ENCODE measurements around the gene PIGT. TPM values are rescaled to one million over a fixed set of nuclear protein-coding genes. Genes with fewer than 3 reads are reported as not detected.

The PIGT gene
- polyA plus RNA-seq, 1 of the 3 experiments (the other 2 are of a cell fraction), result 144 TPM

DNA sequence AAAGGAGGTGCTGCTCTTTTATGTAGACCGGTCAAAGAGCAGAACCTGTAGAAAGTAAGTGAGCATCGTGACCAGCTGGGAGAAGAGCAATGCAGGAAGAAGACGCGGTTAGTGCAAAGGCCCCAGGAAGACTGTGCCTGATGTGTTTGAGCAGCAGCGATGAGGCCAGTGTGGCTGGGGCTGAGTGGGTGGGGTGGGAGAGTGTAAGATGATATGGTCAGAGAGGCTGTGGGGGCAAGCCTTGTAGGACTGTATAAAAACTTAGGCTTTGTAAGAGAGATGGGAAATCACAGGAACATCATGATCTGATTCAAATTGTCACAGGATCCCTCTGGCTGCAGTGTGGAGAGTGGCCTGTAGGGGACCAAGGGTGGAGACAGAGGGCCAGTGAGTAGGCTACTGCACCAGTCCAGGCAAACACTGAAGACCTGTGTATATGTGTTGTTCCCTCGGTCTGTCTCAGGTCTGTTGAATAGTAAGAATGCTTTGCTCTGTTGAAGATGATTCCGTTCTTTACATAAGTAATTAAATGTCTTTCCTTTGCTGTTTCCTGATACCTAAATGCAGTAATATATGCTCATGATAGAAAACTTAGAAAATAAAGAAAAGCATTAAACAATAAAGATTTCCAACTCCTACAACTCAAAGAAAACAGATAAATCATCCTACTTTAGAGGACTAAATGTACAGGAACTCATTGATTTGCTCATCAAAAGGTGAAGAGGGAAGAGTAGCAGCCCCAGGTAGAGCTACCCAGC, 30.0 kb downstream of the PIGT start:
- Histone ChIP-seq H3K27ac (ENCODE audit: low read depth in 2 of 2, low read length in 1 of 2) (no peak overlapping the region), H3K79me2 (ENCODE audit: insufficient read depth) (no peaks in the 10 kb centered on the region), H3F3A (replicated peaks; ENCODE audit: insufficient read depth) (no peaks in the 10 kb centered on the region), H3K9me3 (no peaks in the 10 kb centered on the region), H3K4me1 (ENCODE audit: control insufficient read depth in 1 of 2, insufficient read depth in 2 of 2, low read depth in 1 of 2, low read length in 1 of 2) (no peaks in the 10 kb centered on the region), H3K27me3 (ENCODE audit: insufficient read depth) (peaks cover 13% of the 10 kb centered on the region; the same call in 1 of the 2 replicates), H3K36me3 (replicated peaks in 1 of 2; ENCODE audit: control insufficient read depth in 1 of 2, insufficient read depth in 2 of 2, low read length in 1 of 2) (no peaks in the 10 kb centered on the region), H3K9ac (no peak overlapping the region), H2AFZ (ENCODE audit: low read depth) (no peak overlapping the region), H3K9me2 (no peaks in the 10 kb centered on the region), H3K4me3 (ENCODE audit: low read depth in 2 of 2, low read length in 1 of 2) (no peak overlapping the region), H3K4me2 (no peak overlapping the region), H4K20me1 (ENCODE audit: insufficient read depth) (no peaks in the 10 kb centered on the region)
- DNase-seq, result peak; percentile 53
- TF ChIP-seq FOXJ3 (CRISPR knock-in tag; IDR thresholded peaks at IDR 0.05) (no peak), CTCF (IDR thresholded peaks at IDR 0.05) (peak; percentile 52)
- WGBS (ENCODE audit: low lambda C conversion rate), result 38% methylated on average over 7 of the region's 7 CpGs
- ChIA-PET POLR2A (no interaction called here), CTCF (interaction anchor here (0.8 to 5.7 kb wide), 11 partner anchors 8 to 153 kb away, joined by 3 to 56 read pairs (median 4); partner anchors contain the start of gene SYS1)

GRCh38 chr20:45448270-45448669, 32.3 kb downstream of the PIGT start:
- CTCF ChIA-PET, result interaction anchor here (1.2 to 5.7 kb wide), 5 partner anchors 12 to 127 kb away, joined by 3 to 56 read pairs (median 5); partner anchors contain the start of gene SYS1
- Histone ChIP-seq H3K27me3 (ENCODE audit: insufficient read depth) (peaks cover 19% of the 10 kb centered on the region; the same call in 1 of the 2 replicates), H3K9ac (no peak overlapping the region), H3K4me2 (no peak overlapping the region), H3K27ac (ENCODE audit: low read depth in 2 of 2, low read length in 1 of 2) (no peak overlapping the region), H3K36me3 (replicated peaks in 1 of 2; ENCODE audit: control insufficient read depth in 1 of 2, insufficient read depth in 2 of 2, low read length in 1 of 2) (no peaks in the 10 kb centered on the region), H3K4me3 (ENCODE audit: low read depth in 2 of 2, low read length in 1 of 2) (no peak overlapping the region), H4K20me1 (ENCODE audit: insufficient read depth) (no peaks in the 10 kb centered on the region), H3K79me2 (ENCODE audit: insufficient read depth) (no peaks in the 10 kb centered on the region), H3K4me1 (ENCODE audit: control insufficient read depth in 1 of 2, insufficient read depth in 2 of 2, low read depth in 1 of 2, low read length in 1 of 2) (no peaks in the 10 kb centered on the region), H3F3A (replicated peaks; ENCODE audit: insufficient read depth) (no peaks in the 10 kb centered on the region), H3K9me3 (no peaks in the 10 kb centered on the region), H3K9me2 (no peaks in the 10 kb centered on the region), H2AFZ (ENCODE audit: low read depth) (no peak overlapping the region)
- WGBS (ENCODE audit: low lambda C conversion rate), result 35% methylated on average over 6 of the region's 6 CpGs
- POLR2A ChIA-PET, result no interaction called here
- no peak for TF ChIP-seq FOSL2 (IDR thresholded peaks at IDR 0.05; ENCODE audit: borderline replicate concordance, low read depth)
- TF ChIP-seq, protein P1, sequence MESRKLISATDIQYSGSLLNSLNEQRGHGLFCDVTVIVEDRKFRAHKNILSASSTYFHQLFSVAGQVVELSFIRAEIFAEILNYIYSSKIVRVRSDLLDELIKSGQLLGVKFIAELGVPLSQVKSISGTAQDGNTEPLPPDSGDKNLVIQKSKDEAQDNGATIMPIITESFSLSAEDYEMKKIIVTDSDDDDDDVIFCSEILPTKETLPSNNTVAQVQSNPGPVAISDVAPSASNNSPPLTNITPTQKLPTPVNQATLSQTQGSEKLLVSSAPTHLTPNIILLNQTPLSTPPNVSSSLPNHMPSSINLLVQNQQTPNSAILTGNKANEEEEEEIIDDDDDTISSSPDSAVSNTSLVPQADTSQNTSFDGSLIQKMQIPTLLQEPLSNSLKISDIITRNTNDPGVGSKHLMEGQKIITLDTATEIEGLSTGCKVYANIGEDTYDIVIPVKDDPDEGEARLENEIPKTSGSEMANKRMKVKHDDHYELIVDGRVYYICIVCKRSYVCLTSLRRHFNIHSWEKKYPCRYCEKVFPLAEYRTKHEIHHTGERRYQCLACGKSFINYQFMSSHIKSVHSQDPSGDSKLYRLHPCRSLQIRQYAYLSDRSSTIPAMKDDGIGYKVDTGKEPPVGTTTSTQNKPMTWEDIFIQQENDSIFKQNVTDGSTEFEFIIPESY (IDR thresholded peaks at IDR 0.05; ENCODE audit: borderline replicate concordance, low read depth), result no peak
- TF ChIP-seq TCF12 (IDR thresholded peaks at IDR 0.05), result no peak
- TF ChIP-seq TAF1 (IDR thresholded peaks at IDR 0.05; ENCODE audit: borderline replicate concordance, low read depth, low read length), result no peak
- DNase-seq, result no peak

Data from SK-N-SH (cell line).